Hepatocyte (in vitro differentiated cells): ENCODE measurements around the gene ZNF561. TPM values are rescaled to one million over a fixed set of nuclear protein-coding genes. Genes with fewer than 3 reads are reported as not detected.

Source experiments
- DNase-seq: peaks from one replicate; pipeline ENCODE4 v3.0.0-alpha.2; 2016; ENCODE audit warnings: low spot score
- H2AFZ ChIP-seq: fragments of 200-600 bp; sonication (generic); 2 replicates; pipeline ENCODE4 v1.6.0; 2016; ENCODE audit warnings: antibody characterized with exemption, mild to moderate bottlenecking
- H3K27ac ChIP-seq: fragments of 200-600 bp; sonication (generic); 2 replicates; pipeline ENCODE4 v1.5.1; 2016; ENCODE audit warnings: mild to moderate bottlenecking
- H3K27me3 ChIP-seq: fragments of 200-600 bp; sonication (generic); 2 replicates; pipeline ENCODE4 v1.6.1; 2016
- H3K36me3 ChIP-seq: fragments of 200-600 bp; sonication (generic); replicated peaks from 2 replicates; pipeline ENCODE4 v1.5.1; 2016; ENCODE audit warnings: low read depth; ENCODE audit not compliant: insufficient read depth
- H3K4me1 ChIP-seq: fragments of 200-600 bp; sonication (generic); 2 replicates; pipeline ENCODE4 v1.5.1; 2016; ENCODE audit warnings: mild to moderate bottlenecking, moderate library complexity; ENCODE audit not compliant: insufficient read depth
- H3K4me2 ChIP-seq: fragments of 200-600 bp; sonication (generic); 2 replicates; pipeline ENCODE4 v1.6.0; 2016
- H3K4me3 ChIP-seq: fragments of 200-600 bp; sonication (generic); 2 replicates; pipeline ENCODE4 v1.5.1; 2016; ENCODE audit warnings: mild to moderate bottlenecking
- H3K79me2 ChIP-seq: fragments of 200-600 bp; sonication (generic); 2 replicates; pipeline ENCODE4 v1.6.0; 2017; ENCODE audit warnings: mild to moderate bottlenecking
- H3K9me2 ChIP-seq: fragments of 200-600 bp; sonication (generic); replicated peaks from 2 replicates; pipeline ENCODE4 v1.6.0; 2017; ENCODE audit warnings: mild to moderate bottlenecking; ENCODE audit not compliant: insufficient read depth
- H3K9me3 ChIP-seq: fragments of 200-600 bp; sonication (generic); 2 replicates; pipeline ENCODE4 v1.5.1; 2016; ENCODE audit warnings: low read depth, mild to moderate bottlenecking
- H4K20me1 ChIP-seq: fragments of 200-600 bp; sonication (generic); 2 replicates; pipeline ENCODE4 v1.6.0; 2016; ENCODE audit warnings: mild to moderate bottlenecking; ENCODE audit not compliant: insufficient read depth, poor library complexity, severe bottlenecking
- EZH2 ChIP-seq: fragments of 200-600 bp; sonication (generic); IDR thresholded peaks from 2 replicates; pipeline ENCODE4 v1.6.1; 2016; ENCODE audit warnings: antibody characterized with exemption, mild to moderate bottlenecking, borderline replicate concordance
- EZH2phosphoT487 ChIP-seq: fragments of 200-600 bp; sonication (generic); IDR thresholded peaks from one replicate; pipeline ENCODE4 v1.6.1; 2018; ENCODE audit warnings: antibody characterized with exemption, mild to moderate bottlenecking, low read depth, moderate library complexity; ENCODE audit not compliant: unreplicated experiment, severe bottlenecking
- WGBS: methylation state at CpG from one replicate; pipeline ENCODE4 v1.1.6; 2016; ENCODE audit warnings: low lambda C conversion rate; ENCODE audit errors: missing lambda C conversion rate; 5-methylcytosine and 5-hydroxymethylcytosine counted together
- polyA plus RNA-seq: library from polyadenylated mRNA; unstranded; fragments of >200 nt; fragmentation: Nextera tagmentation; extraction: Ambion mirVana; gene quantifications from 2 replicates; pipeline ENCODE4 v1.2.1, GENCODE V29; 2016
- total RNA-seq: library from RNA; depleted of rRNA; stranded (reverse); fragments of >200 nt; gene quantifications from 2 replicates; pipeline ENCODE4 v1.2.3, GENCODE V29; 2014
- TF ChIP-seq, protein P1 (sequence below): fragments of 200-600 bp; sonication (generic); IDR thresholded peaks from 2 replicates; pipeline ENCODE4 v1.5.1; 2016; ENCODE audit warnings: antibody characterized with exemption, mild to moderate bottlenecking; ENCODE audit not compliant: poor library complexity

Gene ZNF561
- total and polyA plus RNA-seq, 2 experiments from 2014 or later: 21.6 to 52.8 TPM

- H3K4me2 ChIP-seq: no peak overlapping the region
- H3K79me2 ChIP-seq: peaks cover 74% of the 10 kb centered on the region
- no peak for DNase-seq
- TF ChIP-seq EZH2phosphoT487 (no peak), EZH2 (no peak)
- TF ChIP-seq, protein P1, sequence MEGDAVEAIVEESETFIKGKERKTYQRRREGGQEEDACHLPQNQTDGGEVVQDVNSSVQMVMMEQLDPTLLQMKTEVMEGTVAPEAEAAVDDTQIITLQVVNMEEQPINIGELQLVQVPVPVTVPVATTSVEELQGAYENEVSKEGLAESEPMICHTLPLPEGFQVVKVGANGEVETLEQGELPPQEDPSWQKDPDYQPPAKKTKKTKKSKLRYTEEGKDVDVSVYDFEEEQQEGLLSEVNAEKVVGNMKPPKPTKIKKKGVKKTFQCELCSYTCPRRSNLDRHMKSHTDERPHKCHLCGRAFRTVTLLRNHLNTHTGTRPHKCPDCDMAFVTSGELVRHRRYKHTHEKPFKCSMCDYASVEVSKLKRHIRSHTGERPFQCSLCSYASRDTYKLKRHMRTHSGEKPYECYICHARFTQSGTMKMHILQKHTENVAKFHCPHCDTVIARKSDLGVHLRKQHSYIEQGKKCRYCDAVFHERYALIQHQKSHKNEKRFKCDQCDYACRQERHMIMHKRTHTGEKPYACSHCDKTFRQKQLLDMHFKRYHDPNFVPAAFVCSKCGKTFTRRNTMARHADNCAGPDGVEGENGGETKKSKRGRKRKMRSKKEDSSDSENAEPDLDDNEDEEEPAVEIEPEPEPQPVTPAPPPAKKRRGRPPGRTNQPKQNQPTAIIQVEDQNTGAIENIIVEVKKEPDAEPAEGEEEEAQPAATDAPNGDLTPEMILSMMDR: no peak
- H3K4me1 ChIP-seq: no peaks in the 10 kb centered on the region
- peaks cover 48% of the 10 kb centered on the region for H3K36me3 ChIP-seq
- H3K27me3 ChIP-seq: no peaks in the 10 kb centered on the region
- no peak overlapping the region for H3K4me3 ChIP-seq
- no peaks in the 10 kb centered on the region for H4K20me1 ChIP-seq
- H2AFZ ChIP-seq: no peak overlapping the region
- no peak overlapping the region for H3K27ac ChIP-seq
- WGBS: 100% methylated on average over 1 of the region's 1 CpG
- H3K9me2 ChIP-seq: no peaks in the 10 kb centered on the region
- peaks cover 94% of the 10 kb centered on the region for H3K9me3 ChIP-seq
Observed at GRCh38 chr19:9566729-9567128, 54.3 kb downstream of the ZNF561 start.

DNA sequence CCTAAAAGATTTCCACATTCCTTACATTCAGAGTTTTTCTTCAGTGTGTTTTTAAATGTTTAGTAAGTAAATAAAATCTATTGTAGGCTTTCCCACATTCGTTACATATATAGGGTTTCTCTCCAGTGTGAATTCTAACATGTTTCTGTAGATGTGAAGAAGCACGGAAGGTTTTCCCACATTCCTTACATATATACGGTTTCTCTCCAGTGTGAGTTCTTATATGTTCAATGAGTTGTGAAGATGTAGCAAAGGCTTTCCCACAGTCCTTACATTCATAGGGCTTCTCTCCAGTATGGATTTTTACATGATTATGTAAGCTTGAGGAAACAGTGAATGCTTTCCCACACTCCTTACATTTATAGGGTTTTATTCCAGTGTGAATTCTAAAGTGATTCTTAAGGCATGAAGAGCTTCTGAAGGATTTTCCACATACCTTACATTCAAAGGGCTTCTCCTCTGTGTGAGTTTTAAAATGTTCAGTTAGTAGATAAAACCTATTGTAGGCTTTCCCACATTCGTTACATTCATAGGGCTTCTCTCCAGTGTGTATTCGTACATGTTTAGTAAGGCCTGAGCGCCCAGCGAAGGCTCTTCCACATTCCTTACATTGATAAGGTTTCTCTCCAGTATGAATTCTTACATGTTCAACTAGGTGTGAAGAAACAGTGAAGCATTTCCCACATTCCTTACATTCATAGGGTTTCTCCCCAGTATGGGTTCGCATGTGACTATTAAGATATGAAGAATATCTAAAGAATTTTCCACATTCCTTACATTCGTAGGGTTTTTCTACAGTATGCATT, 54.9 kb downstream of the ZNF561 start:
- Histone ChIP-seq H3K36me3 (peaks cover 51% of the 10 kb centered on the region), H3K4me1 (no peaks in the 10 kb centered on the region), H3K4me2 (no peak overlapping the region), H3K4me3 (no peak overlapping the region), H3K9me3 (peaks cover 94% of the 10 kb centered on the region), H3K27ac (no peak overlapping the region), H2AFZ (no peak overlapping the region), H3K27me3 (no peaks in the 10 kb centered on the region), H3K9me2 (no peaks in the 10 kb centered on the region), H3K79me2 (peaks cover 68% of the 10 kb centered on the region), H4K20me1 (no peaks in the 10 kb centered on the region)
- 98% methylated on average over 9 of the region's 9 CpGs for WGBS
- TF ChIP-seq EZH2 (no peak), EZH2phosphoT487 (no peak)
- TF ChIP-seq, protein P1: no peak
- DNase-seq: no peak

Other genes starting within 250 kb of the ZNF561 start
- gene ZNF266, start 185.7 kb downstream of the ZNF561 start, total RNA-seq: 21.6 and 28.7 TPM in 2 replicates
- gene ZNF266, start 185.7 kb downstream of the ZNF561 start, polyA plus RNA-seq: 9.3 and 10.1 TPM in 2 replicates
- not detected in 2 replicates for gene ZNF560, start 122.6 kb downstream of the ZNF561 start, total RNA-seq
- gene ZNF560, start 122.6 kb downstream of the ZNF561 start, polyA plus RNA-seq: not detected in 2 replicates
- 15.0 and 20.2 TPM in 2 replicates for gene ZNF426, start 82.6 kb downstream of the ZNF561 start, total RNA-seq
- 10.4 and 14.0 TPM in 2 replicates for gene ZNF426, start 82.6 kb downstream of the ZNF561 start, polyA plus RNA-seq
- gene ZNF121, start 36.7 kb downstream of the ZNF561 start, total RNA-seq: 44.9 and 48.0 TPM in 2 replicates
- gene ZNF121, start 36.7 kb downstream of the ZNF561 start, polyA plus RNA-seq: 5.4 and 6.1 TPM in 2 replicates
- 0.24 and 0.87 TPM in 2 replicates for gene ZNF562, start 53.9 kb upstream of the ZNF561 start, total RNA-seq
- 0.94 and 1.3 TPM in 2 replicates for gene ZNF562, start 53.9 kb upstream of the ZNF561 start, polyA plus RNA-seq
- gene ZNF846, start 147.5 kb upstream of the ZNF561 start, total RNA-seq: 26.0 and 28.4 TPM in 2 replicates
- gene ZNF846, start 147.5 kb upstream of the ZNF561 start, polyA plus RNA-seq: 16.9 and 23.3 TPM in 2 replicates
- gene FBXL12, start 197.8 kb upstream of the ZNF561 start, total RNA-seq: 28.1 and 33.1 TPM in 2 replicates
- 42.3 and 44.4 TPM in 2 replicates for gene FBXL12, start 197.8 kb upstream of the ZNF561 start, polyA plus RNA-seq
- 528 and 581 TPM in 2 replicates for gene UBL5, start 206.7 kb upstream of the ZNF561 start, total RNA-seq
- gene UBL5, start 206.7 kb upstream of the ZNF561 start, polyA plus RNA-seq: 613 and 628 TPM in 2 replicates
- 62.1 and 79.0 TPM in 2 replicates for gene PIN1, start 214.1 kb upstream of the ZNF561 start, total RNA-seq
- gene PIN1, start 214.1 kb upstream of the ZNF561 start, polyA plus RNA-seq: 123 and 136 TPM in 2 replicates